Omental fat pad (tissue), 4 donors: Measurements from ENCODE around the gene CCDC117. TPM values are rescaled to one million over a fixed set of nuclear protein-coding genes. Genes with fewer than 3 reads are reported as not detected.

Source experiments
- ATAC-seq: fragments of 150-250 bp; one replicate; pipeline ENCODE4 v1.9.1; 2016; ENCODE audit warnings: mild to moderate bottlenecking, moderate library complexity; ENCODE audit not compliant: low FRiP score
- DNase-seq: peaks from one replicate; pipeline ENCODE4 v3.0.0-alpha.2; 2019; ENCODE audit warnings: low spot score
- total RNA-seq, 4 donors: library from RNA; depleted of rRNA; stranded (reverse); fragments of >200 nt; gene quantifications; one replicate each; pipeline ENCODE4 v1.1.0, GENCODE V29; 2016
- TF ChIP-seq, protein P1 (sequence below), 3 donors: fragments of 450-650 bp; IDR thresholded peaks; one replicate each; pipeline ENCODE4 v1.5.1; 2016 to 2017; ENCODE audit warnings: antibody characterized with exemption in 3 of 3, mild to moderate bottlenecking in 3 of 3, moderate library complexity in 2 of 3

Gene CCDC117
- total RNA-seq, 4 donors from 2014 or later, result 10.1 to 22.9 (median 18.2) TPM

DNA sequence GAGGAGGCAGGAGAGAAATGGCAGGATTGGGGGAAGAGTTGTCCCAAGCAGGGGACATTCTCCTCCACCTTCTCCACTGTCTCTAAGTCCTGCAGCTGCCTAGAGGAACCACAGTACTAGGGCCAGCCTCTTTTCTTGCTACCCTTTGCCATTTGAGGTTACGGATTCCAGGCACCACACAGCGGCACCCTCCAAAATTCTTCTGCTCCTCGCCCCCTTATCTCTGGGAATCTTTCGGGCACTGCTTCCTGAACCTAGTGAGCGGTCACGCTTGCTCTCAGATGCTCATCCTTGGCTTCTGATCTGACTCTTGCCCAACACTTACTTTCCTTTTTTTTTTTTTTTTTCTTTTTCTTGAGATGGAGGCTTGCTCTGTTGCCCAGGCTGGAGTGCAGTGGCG, 54.4 kb downstream of the CCDC117 start:
- DNase-seq (no peak), ATAC-seq (no peak)
- TF ChIP-seq, protein P1, sequence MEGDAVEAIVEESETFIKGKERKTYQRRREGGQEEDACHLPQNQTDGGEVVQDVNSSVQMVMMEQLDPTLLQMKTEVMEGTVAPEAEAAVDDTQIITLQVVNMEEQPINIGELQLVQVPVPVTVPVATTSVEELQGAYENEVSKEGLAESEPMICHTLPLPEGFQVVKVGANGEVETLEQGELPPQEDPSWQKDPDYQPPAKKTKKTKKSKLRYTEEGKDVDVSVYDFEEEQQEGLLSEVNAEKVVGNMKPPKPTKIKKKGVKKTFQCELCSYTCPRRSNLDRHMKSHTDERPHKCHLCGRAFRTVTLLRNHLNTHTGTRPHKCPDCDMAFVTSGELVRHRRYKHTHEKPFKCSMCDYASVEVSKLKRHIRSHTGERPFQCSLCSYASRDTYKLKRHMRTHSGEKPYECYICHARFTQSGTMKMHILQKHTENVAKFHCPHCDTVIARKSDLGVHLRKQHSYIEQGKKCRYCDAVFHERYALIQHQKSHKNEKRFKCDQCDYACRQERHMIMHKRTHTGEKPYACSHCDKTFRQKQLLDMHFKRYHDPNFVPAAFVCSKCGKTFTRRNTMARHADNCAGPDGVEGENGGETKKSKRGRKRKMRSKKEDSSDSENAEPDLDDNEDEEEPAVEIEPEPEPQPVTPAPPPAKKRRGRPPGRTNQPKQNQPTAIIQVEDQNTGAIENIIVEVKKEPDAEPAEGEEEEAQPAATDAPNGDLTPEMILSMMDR (IDR thresholded peaks at IDR 0.05), result no peak

DNA sequence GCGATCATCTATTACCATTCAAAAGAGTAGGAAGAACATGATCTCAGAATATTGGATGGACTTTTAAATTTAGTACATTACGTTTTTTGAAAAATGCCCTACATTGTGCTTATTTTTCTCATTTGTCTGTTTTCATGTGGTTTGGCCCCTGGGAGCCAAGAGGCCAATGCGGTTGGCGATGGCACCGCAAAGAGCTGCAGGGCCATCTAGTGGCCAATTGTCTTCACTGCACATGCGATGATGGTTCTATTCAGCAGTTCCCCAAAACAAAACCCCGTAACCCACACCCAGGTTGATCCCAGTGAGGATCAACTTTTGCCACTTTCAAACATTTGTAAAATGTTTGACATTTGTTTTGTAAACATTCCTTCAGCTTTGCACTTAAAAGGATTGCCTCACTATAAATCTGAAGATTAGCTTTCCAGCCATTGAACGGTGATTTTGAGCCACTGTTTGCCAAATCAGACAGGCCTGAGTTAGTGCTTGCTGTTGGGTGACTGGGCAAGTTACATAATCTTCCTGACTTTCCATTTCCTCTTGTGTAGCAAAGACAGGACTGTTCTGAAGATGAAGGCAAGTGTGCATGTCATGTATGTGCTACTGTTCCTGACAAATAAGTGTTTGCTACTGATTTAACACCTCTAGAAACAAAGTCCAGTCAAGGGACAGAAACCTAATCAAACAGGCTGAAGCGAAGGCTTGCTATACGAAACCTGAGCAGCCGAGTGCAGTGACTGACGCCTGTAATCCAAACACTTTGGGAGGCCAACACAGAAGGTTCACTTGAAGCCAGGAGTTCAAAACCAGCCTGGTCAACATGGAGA, 57.1 kb downstream of the CCDC117 start:
- peak; percentile 70 for ATAC-seq
- TF ChIP-seq, protein P1 (IDR thresholded peaks at IDR 0.05), result peak in 2 of 3 donors; percentile 91 to 92
- peak; percentile 64 for DNase-seq

DNA sequence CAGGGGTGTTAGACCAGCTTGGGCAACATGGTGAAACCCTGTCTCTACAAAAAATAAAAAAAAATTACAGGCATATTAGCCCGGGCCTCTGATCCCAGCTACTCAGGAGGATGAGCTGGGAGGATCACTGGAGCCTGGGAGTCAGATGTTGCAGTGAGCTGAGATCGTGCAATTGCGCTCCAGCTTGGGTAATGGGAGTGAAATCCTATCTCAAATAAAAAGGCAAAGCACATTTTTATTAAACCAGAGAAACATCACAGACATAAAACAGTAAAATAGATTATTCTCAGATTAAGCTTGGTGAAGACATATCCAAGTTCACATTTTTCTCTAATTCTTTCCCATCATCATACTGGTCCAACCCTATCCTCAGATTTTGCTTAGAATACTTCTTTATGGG, 57.9 kb downstream of the CCDC117 start:
- ATAC-seq (no peak), DNase-seq (no peak)
- TF ChIP-seq, protein P1 (IDR thresholded peaks at IDR 0.05), result no peak

DNA sequence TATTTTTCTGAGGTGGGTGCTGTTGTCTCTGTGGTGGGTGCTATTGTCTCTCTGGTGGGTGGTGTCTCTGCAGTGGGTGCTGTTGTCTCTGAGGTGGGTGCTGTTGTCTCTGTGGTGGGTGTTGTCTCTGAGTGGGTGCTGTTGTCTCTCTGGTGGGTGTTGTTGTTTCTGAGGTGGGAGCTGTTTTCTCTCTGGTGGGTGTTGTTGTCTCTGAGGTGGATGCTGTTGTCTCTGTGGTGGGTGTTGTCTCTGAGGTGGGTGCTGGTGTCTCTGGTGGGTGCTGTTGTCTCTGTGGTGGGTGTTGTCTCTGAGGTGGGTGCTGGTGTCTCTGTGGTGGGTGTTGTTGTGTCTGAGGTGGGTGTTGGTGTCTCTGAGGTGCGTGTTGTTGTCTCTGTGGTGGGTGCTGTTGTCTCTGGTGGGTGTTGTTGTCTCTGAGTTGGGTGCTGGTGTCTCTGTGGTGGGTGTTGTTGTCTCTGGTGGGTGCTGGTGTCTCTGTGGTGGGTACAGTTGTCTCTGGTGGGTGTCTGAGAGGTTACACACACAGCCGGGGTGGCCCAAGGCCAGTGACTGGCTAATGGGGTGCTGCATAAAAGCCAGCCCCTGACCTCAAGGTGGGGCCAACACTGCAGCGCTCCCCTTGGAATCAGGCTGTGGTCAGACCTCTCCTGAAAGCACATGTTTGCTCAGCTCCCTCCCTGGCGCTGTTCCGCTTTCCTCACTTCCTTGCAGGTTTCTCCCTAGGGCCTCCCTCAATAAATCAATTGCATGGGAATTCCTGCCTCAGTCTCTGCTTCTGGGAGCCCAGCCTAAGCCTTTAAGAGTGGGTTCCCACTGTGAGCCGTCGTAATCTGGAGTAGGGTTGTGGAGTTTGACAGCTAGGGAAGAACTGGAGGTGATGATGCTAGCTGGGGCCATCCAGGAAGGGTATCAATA, 58.9 kb downstream of the CCDC117 start:
- TF ChIP-seq, protein P1 (IDR thresholded peaks at IDR 0.05), result no peak

DNA sequence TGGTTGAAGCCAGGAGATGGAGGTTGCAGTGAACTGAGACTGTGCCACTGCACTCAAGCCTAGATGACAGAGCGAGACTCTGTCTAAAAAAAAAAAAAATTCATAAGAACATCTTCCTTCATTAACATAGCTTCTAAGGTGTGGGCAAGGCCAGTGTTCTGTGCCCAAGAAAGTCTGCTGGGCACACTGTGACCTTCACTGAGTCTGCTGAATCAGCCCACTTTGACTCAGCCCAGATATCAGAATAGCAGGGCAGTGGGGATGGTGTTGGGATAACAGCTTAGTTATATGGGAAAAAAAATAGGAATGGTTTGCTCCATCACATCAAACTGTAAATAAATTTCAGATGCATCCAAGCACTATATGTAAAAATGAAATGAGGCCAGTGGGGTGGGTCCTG, 60.2 kb downstream of the CCDC117 start:
- ATAC-seq, result no peak
- TF ChIP-seq, protein P1 (IDR thresholded peaks at IDR 0.05), result no peak

More for the DNA sequence above, 58.9 kb downstream of the CCDC117 start:
- ATAC-seq, result no peak
- no peak for DNase-seq

DNA sequence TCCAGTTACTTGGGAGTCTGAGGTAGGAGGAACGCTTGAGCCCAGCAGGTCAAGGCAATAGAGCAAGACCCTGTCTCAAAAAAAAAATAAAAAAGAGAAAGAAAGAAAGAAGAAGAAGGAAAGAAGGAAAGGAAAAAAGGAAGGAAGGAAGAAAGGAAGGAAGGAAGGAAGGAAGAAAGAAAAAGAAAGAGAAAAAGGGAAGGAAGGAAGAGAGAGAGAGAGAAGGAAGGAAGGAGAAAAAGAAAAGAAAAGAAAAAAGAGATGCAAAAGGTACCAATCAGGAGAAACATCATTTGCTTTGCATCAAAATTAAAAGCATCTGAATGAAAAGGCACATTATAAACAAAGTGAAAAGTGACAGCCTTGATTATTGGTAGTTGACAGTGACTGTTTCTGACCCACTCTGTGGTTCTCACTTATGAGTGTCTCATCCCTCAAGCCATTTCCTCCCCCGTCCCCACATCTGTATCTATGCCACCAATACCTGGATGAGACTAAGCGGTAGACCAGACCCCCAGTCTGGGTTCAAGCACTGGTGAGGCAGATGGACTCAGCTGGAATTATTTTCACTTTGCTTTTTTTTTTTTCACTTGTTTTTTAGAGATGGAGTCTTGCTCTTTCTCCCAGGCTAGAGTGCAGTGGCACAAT, 60.9 kb downstream of the CCDC117 start:
- TF ChIP-seq, protein P1 (IDR thresholded peaks at IDR 0.05), result no peak
- DNase-seq, result no peak
- no peak for ATAC-seq

More for the DNA sequence above, 60.2 kb downstream of the CCDC117 start:
- DNase-seq, result no peak
